HEK293 (cell line): Measurements from ENCODE around the gene DLL1.

ENCODE experiments used
- CTCF ChIA-PET: fragments of 350-600 bp; formaldehyde crosslinking; extraction: SDS; loops from one replicate; lab custom pipeline; 2021; ENCODE audit warnings: antibody characterized with exemption; lab: Yijun Ruan, JAX
- POLR2A ChIA-PET: fragments of 300-600 bp; formaldehyde crosslinking; extraction: SDS; loops from one replicate; lab custom pipeline; 2020; ENCODE audit warnings: antibody characterized with exemption, inconsistent platforms; lab: Yijun Ruan, JAX
- H3K27ac ChIP-seq: fragments of 200-500 bp; sonication (Bioruptor generic); 2 replicates; pipeline ENCODE4 v1.5.1; 2014; ENCODE audit warnings: low read depth, low read length, control low read depth, inconsistent platforms; ENCODE audit errors: extremely low read depth
- H3K36me3 ChIP-seq, 2 experiments: fragments of 200-500 bp in 1 of 2; sonication (Bioruptor generic) in 1 of 2; 1 replicate in 1 of 2; 2 replicates in 1 of 2; pipeline ENCODE4 v1.5.1; 2014 to 2017; ENCODE audit warnings: inconsistent platforms in 2 of 2, low read length in 2 of 2; ENCODE audit not compliant: control insufficient read depth in 2 of 2, insufficient read depth in 1 of 2
- H3K4me1 ChIP-seq: fragments of 200-500 bp; sonication (Bioruptor generic); 2 replicates; pipeline ENCODE4 v1.5.1; 2014; ENCODE audit warnings: mild to moderate bottlenecking, low read length, inconsistent platforms; ENCODE audit not compliant: control insufficient read depth, insufficient read depth
- H3K4me3 ChIP-seq: 2 replicates; pipeline ENCODE4 v1.5.1; 2011; ENCODE audit warnings: low read depth, mild to moderate bottlenecking, control low read depth, low read length, moderate library complexity
- H3K9me3 ChIP-seq: fragments of 200-500 bp; sonication (Bioruptor generic); 2 replicates; pipeline ENCODE4 v1.5.1; 2014; ENCODE audit warnings: low read depth, low read length, inconsistent platforms; ENCODE audit not compliant: control insufficient read depth, insufficient read depth
- PRDM2 ChIP-seq: fragments of 450-650 bp; formaldehyde crosslinking; IDR thresholded peaks from 2 replicates; pipeline ENCODE4 v1.5.1; 2016; ENCODE audit warnings: missing biosample characterization, missing genetic modification characterization, borderline replicate concordance
- ZEB2 ChIP-seq: fragments of 450-650 bp; formaldehyde crosslinking; IDR thresholded peaks from 2 replicates; pipeline ENCODE4 v1.5.1; 2016; ENCODE audit warnings: missing biosample characterization, missing genetic modification characterization
- ZFP41 ChIP-seq: fragments of 450-650 bp; formaldehyde crosslinking; IDR thresholded peaks from 2 replicates; pipeline ENCODE4 v1.5.1; 2016; ENCODE audit warnings: missing biosample characterization, missing genetic modification characterization, borderline replicate concordance
- ZNF132 ChIP-seq: fragments of 450-650 bp; formaldehyde crosslinking; IDR thresholded peaks from 2 replicates; pipeline ENCODE4 v1.5.1; 2017; ENCODE audit warnings: missing biosample characterization, missing genetic modification characterization, borderline replicate concordance
- ZNF157 ChIP-seq: fragments of 450-650 bp; formaldehyde crosslinking; IDR thresholded peaks from 2 replicates; pipeline ENCODE4 v1.5.1; 2016; ENCODE audit warnings: missing biosample characterization, missing genetic modification characterization
- ZNF266 ChIP-seq: fragments of 450-650 bp; formaldehyde crosslinking; IDR thresholded peaks from 2 replicates; pipeline ENCODE4 v1.5.1; 2016; ENCODE audit warnings: missing biosample characterization, missing genetic modification characterization, low read depth
- ZNF548 ChIP-seq: fragments of 450-650 bp; formaldehyde crosslinking; IDR thresholded peaks from 2 replicates; pipeline ENCODE4 v1.5.1; 2016; ENCODE audit warnings: missing biosample characterization, missing genetic modification characterization
- ZNF692 ChIP-seq: fragments of 450-650 bp; formaldehyde crosslinking; IDR thresholded peaks from 2 replicates; pipeline ENCODE4 v1.5.1; 2016; ENCODE audit warnings: missing biosample characterization, missing genetic modification characterization
- ZSCAN16 ChIP-seq: fragments of 450-650 bp; formaldehyde crosslinking; IDR thresholded peaks from 2 replicates; pipeline ENCODE4 v1.5.1; 2016; ENCODE audit warnings: missing biosample characterization, missing genetic modification characterization
- TF ChIP-seq, protein P1 (sequence below): fragments of 450-650 bp; formaldehyde crosslinking; IDR thresholded peaks from 2 replicates; pipeline ENCODE4 v1.5.1; 2017; ENCODE audit warnings: missing biosample characterization, missing genetic modification characterization

Gene DLL1

DNA sequence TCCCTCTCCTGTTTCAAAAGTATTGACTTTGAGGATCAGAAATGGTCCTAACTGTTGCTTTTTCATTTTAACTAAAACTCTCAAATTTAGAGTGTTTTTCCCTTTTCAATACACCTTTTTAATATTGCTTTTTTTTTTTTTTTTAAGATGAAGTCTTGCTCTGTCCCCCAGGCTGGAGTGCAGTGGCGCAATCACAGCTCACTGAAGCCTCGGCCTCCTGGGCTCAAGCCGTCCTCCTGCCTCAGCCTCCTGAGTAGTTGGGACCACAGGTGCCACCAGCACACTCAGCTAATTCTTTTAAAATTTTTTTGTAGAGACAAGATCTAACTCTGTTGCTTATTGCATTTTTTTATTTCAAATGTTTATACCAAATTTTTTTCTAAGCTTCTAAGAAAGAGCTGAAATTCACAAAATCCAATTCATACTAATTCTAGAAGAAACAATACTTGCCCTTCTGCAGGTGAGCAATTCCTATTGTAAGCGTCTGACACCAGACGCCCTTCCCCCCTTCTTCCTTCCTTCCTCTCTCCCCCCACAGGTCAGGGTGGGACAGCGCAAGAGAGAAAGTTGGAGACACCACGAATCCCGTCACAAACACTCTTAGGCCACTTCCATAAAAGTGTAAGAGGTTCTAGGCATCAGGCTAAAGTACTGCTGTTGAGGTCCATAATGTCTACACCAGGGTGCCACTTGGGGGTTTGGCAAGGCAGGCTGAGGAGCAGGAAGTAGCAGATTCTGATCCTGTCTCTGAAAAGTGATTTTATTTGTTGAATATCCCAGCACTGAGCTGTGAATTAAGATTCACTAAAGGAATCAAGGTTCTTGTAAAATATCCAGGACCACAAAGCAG, 12.8 kb downstream of the DLL1 start:
- ChIA-PET CTCF (interaction anchor here (0.8 to 1.3 kb wide), 2 partner anchors 16 to 446 kb away, joined by 3 read pairs; no protein-coding TSS in a partner anchor), POLR2A (no interaction called here)

More for the DNA sequence above, 12.8 kb downstream of the DLL1 start:
- Histone ChIP-seq H3K9me3 (no peaks in the 10 kb centered on the region), H3K4me3 (no peak overlapping the region), H3K27ac (no peak overlapping the region), H3K36me3 (peaks cover 0 to 17% of the 10 kb centered on the region in 2 experiments; a peak in 1 of 3 replicates), H3K4me1 (peaks cover 3% of the 10 kb centered on the region; the same call in 1 of the 2 replicates)
- TF ChIP-seq ZNF548 (no peak), ZNF132 (tag by site-specific recombination) (no peak), ZNF266 (tag by site-specific recombination) (no peak), ZNF692 (no peak), PRDM2 (tag by site-specific recombination) (no peak), ZNF157 (tag by site-specific recombination) (no peak), ZEB2 (tag by site-specific recombination) (no peak), ZFP41 (tag by site-specific recombination) (no peak), ZSCAN16 (tag by site-specific recombination) (no peak)
- TF ChIP-seq, protein P1, sequence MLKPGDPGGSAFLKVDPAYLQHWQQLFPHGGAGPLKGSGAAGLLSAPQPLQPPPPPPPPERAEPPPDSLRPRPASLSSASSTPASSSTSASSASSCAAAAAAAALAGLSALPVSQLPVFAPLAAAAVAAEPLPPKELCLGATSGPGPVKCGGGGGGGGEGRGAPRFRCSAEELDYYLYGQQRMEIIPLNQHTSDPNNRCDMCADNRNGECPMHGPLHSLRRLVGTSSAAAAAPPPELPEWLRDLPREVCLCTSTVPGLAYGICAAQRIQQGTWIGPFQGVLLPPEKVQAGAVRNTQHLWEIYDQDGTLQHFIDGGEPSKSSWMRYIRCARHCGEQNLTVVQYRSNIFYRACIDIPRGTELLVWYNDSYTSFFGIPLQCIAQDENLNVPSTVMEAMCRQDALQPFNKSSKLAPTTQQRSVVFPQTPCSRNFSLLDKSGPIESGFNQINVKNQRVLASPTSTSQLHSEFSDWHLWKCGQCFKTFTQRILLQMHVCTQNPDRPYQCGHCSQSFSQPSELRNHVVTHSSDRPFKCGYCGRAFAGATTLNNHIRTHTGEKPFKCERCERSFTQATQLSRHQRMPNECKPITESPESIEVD: no peak
